Mesendoderm (in vitro differentiated cells): Measurements from ENCODE around the gene NSD1.

Experiments used
- DNase-seq: peaks from one replicate; pipeline ENCODE4 v3.0.0; 2013
- H2AK5ac ChIP-seq: 2 replicates; pipeline ENCODE4 v1.6.1; 2013; ENCODE audit warnings: low read length, inconsistent platforms
- H2BK120ac ChIP-seq: 2 replicates; pipeline ENCODE4 v1.6.1; 2013; ENCODE audit warnings: low read depth, mild to moderate bottlenecking, low read length, moderate library complexity, mixed read lengths
- H2BK15ac ChIP-seq: replicated peaks from 2 replicates; pipeline ENCODE4 v1.6.1; 2013; ENCODE audit warnings: low read depth, mild to moderate bottlenecking, moderate library complexity
- H2BK5ac ChIP-seq: 2 replicates; pipeline ENCODE4 v1.6.1; 2013; ENCODE audit warnings: low read length, inconsistent platforms
- H3K18ac ChIP-seq: 2 replicates; pipeline ENCODE4 v1.6.1; 2013; ENCODE audit warnings: mild to moderate bottlenecking, low read length, mixed read lengths
- H3K23ac ChIP-seq: one replicate; pipeline ENCODE4 v1.6.1; 2013; ENCODE audit warnings: low read length
- H3K27ac ChIP-seq: 2 replicates; pipeline ENCODE4 v1.5.1; 2013; ENCODE audit warnings: low read depth, mild to moderate bottlenecking, inconsistent platforms, low read length, moderate library complexity
- H3K27me3 ChIP-seq: 2 replicates; pipeline ENCODE4 v1.6.1; 2013; ENCODE audit warnings: low read length, control low read depth, mild to moderate bottlenecking, inconsistent platforms; ENCODE audit not compliant: insufficient read depth, poor library complexity
- H3K36me3 ChIP-seq: 2 replicates; pipeline ENCODE4 v1.6.1; 2013; ENCODE audit warnings: low read length, inconsistent platforms; ENCODE audit not compliant: control insufficient read depth, insufficient read depth
- H3K4ac ChIP-seq: one replicate; pipeline ENCODE4 v1.6.1; 2013; ENCODE audit warnings: low read depth, mild to moderate bottlenecking, low read length, moderate library complexity
- H3K4me1 ChIP-seq: 2 replicates; pipeline ENCODE4 v1.6.1; 2013; ENCODE audit warnings: low read depth, low read length, inconsistent platforms; ENCODE audit not compliant: control insufficient read depth
- H3K4me2 ChIP-seq: 2 replicates; pipeline ENCODE4 v1.6.1; 2013; ENCODE audit warnings: low read length
- H3K4me3 ChIP-seq: 2 replicates; pipeline ENCODE4 v1.5.1; 2013; ENCODE audit warnings: mild to moderate bottlenecking, low read length
- H3K56ac ChIP-seq: one replicate; pipeline ENCODE4 v1.6.1; 2013; ENCODE audit warnings: low read length
- H3K79me1 ChIP-seq: 2 replicates; pipeline ENCODE4 v1.6.1; 2013; ENCODE audit warnings: low read length, inconsistent platforms
- H3K79me2 ChIP-seq: 2 replicates; pipeline ENCODE4 v1.6.1; 2013; ENCODE audit warnings: mild to moderate bottlenecking, low read length; ENCODE audit not compliant: control insufficient read depth, insufficient read depth
- H3K9ac ChIP-seq: 2 replicates; pipeline ENCODE4 v1.6.1; 2013; ENCODE audit warnings: low read length, inconsistent platforms
- H4K5ac ChIP-seq: one replicate; pipeline ENCODE4 v1.6.1; 2013; ENCODE audit warnings: low read length
- H4K8ac ChIP-seq: one replicate; pipeline ENCODE4 v1.6.1; 2013; ENCODE audit warnings: low read depth, mild to moderate bottlenecking, control low read depth, low read length, moderate library complexity
- WGBS: extraction: QIAGEN DNeasy Blood & Tissue Kit; methylation state at CpG from one replicate; pipeline ENCODE4 v1.1.7; 2013; ENCODE audit warnings: low lambda C conversion rate, missing lambda C conversion rate; ENCODE audit not compliant: insufficient coverage; ENCODE audit errors: extremely low coverage; 5-methylcytosine and 5-hydroxymethylcytosine counted together

NSD1 gene

DNA sequence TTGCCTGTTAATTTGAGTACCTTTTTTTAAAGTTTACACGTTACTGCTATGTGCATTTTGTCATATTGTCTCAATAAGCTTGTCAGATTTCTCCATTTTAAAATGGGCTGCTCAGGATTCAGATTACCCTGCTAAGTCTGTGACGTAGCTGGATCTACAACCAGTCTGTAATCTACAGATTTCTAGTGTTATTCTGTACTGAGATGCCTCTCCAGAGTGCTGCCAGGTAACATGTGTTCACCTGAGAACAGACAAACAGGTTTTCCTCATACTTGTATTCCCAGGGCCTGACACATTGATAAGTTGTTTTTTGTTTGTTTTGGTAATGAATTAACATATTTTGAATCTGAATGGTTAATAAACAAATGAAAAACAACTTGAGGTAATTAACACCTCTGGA is 154.6 kb downstream of the NSD1 start:
- H3K4me1 ChIP-seq: no peaks in the 10 kb centered on the region
- H3K4ac ChIP-seq: no peak overlapping the region
- H3K23ac ChIP-seq: no peak overlapping the region
- no CpG with 5 or more reads among the region's 2 CpGs for WGBS
- H2AK5ac ChIP-seq: no peak overlapping the region
- H3K27me3 ChIP-seq: no peaks in the 10 kb centered on the region
- no peak overlapping the region for H4K8ac ChIP-seq
- H3K27ac ChIP-seq: no peak overlapping the region
- no peaks in the 10 kb centered on the region for H3K79me1 ChIP-seq
- no peak overlapping the region for H3K56ac ChIP-seq
- H2BK120ac ChIP-seq: no peak overlapping the region
- H3K9ac ChIP-seq: no peak overlapping the region
- no peak overlapping the region for H3K4me3 ChIP-seq
- no peak overlapping the region for H3K4me2 ChIP-seq
- no peak for DNase-seq
- peaks cover 17% of the 10 kb centered on the region for H3K36me3 ChIP-seq
- H2BK15ac ChIP-seq: no peak overlapping the region
- no peak overlapping the region for H2BK5ac ChIP-seq
- no peak overlapping the region for H3K18ac ChIP-seq
- no peak overlapping the region for H4K5ac ChIP-seq
- H3K79me2 ChIP-seq: no peaks in the 10 kb centered on the region

DNA sequence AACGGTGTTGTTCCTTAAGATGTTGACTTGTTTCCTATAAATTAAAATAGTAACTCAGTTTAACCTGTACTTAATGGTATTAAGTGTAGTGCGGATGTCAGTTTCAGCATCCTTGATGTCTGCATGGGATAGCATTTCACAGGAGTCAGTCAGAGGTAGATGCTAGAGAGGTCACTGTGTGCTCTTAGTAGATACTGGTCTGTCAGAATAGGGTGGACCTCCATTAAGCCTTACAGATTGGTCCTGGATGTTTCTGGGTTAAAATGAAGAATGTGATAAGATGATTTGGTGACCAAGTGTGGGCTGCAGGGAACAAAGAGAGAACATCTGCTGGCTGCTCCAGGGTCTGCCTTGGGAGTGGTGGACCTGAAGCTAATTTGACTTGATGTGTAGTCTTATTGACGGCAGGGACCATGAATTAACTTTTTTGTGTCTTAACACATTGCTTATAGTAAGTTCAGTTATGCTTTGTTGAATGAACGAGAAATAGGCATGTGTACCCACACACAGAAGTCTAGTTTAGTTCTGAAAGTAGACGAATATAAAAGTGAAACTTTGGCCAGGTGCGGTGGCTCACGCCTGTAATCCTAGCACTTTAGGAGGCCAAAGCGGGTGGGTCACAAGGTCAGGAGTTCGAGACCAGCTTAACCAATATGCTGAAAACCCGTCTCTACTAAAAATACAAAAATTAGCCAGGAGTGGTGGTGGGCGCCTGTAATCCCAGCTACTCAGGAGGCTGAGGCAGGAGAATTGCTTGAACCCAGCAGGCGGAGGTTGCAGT is 157.4 kb downstream of the NSD1 start:
- Histone ChIP-seq H4K8ac (no peak overlapping the region), H2BK15ac (no peak overlapping the region), H2AK5ac (no peak overlapping the region), H3K4me2 (no peak overlapping the region), H3K56ac (no peak overlapping the region), H3K9ac (no peak overlapping the region), H2BK5ac (no peak overlapping the region), H3K4ac (no peak overlapping the region), H4K5ac (no peak overlapping the region), H3K4me3 (no peak overlapping the region), H3K27me3 (no peaks in the 10 kb centered on the region), H3K18ac (no peak overlapping the region), H3K27ac (no peak overlapping the region), H3K79me2 (no peaks in the 10 kb centered on the region), H3K23ac (no peak overlapping the region), H3K4me1 (no peaks in the 10 kb centered on the region), H3K36me3 (peaks cover 15% of the 10 kb centered on the region), H2BK120ac (no peak overlapping the region), H3K79me1 (peaks cover 1% of the 10 kb centered on the region)
- no peak for DNase-seq
- WGBS: no CpG with 5 or more reads among the region's 12 CpGs

DNA sequence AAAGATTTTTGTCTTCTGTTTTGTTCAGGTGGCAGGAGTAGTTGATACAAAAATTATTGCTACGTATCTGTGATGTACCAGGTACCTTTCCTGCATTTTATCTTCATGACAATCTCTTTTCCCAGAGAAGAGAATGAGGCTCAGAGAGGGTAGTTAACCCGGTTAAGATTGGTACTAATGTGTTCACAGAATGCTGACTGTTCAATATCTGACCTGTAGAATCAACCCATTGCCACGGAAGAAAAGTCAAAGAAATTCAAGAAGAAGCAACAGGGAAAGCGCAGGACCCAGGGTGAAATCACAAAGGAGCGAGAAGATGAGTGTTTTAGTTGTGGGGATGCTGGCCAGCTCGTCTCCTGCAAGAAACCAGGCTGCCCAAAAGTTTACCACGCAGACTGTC is 158.2 kb downstream of the NSD1 start:
- Histone ChIP-seq H3K79me1 (peaks cover 2% of the 10 kb centered on the region), H3K56ac (no peak overlapping the region), H3K4me3 (no peak overlapping the region), H3K27ac (no peak overlapping the region), H4K8ac (no peak overlapping the region), H3K18ac (no peak overlapping the region), H3K36me3 (peaks cover 15% of the 10 kb centered on the region), H2BK15ac (no peak overlapping the region), H4K5ac (no peak overlapping the region), H3K4ac (no peak overlapping the region), H3K23ac (no peak overlapping the region), H2AK5ac (no peak overlapping the region), H2BK120ac (no peak overlapping the region), H3K9ac (no peak overlapping the region), H3K79me2 (no peaks in the 10 kb centered on the region), H3K4me2 (no peak overlapping the region), H3K27me3 (no peaks in the 10 kb centered on the region), H2BK5ac (no peak overlapping the region), H3K4me1 (no peaks in the 10 kb centered on the region)
- DNase-seq: no peak
- no CpG with 5 or more reads among the region's 7 CpGs for WGBS

DNA sequence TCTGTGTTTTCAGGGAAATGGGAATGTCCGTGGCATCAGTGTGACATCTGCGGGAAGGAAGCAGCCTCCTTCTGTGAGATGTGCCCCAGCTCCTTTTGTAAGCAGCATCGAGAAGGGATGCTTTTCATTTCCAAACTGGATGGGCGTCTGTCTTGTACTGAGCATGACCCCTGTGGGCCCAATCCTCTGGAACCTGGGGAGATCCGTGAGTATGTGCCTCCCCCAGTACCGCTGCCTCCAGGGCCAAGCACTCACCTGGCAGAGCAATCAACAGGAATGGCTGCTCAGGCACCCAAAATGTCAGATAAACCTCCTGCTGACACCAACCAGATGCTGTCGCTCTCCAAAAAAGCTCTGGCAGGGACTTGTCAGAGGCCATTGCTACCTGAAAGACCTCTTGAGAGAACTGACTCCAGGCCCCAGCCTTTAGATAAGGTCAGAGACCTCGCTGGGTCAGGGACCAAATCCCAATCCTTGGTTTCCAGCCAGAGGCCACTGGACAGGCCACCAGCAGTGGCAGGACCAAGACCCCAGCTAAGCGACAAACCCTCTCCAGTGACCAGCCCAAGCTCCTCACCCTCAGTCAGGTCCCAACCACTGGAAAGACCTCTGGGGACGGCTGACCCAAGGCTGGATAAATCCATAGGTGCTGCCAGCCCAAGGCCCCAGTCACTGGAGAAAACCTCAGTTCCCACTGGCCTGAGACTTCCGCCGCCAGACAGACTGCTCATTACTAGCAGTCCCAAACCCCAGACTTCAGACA is 160.4 kb downstream of the NSD1 start:
- no peak overlapping the region for H2BK15ac ChIP-seq
- no peak overlapping the region for H3K56ac ChIP-seq
- H2BK5ac ChIP-seq: no peak overlapping the region
- no peak overlapping the region for H3K4me3 ChIP-seq
- H3K4me2 ChIP-seq: no peak overlapping the region
- H3K4ac ChIP-seq: no peak overlapping the region
- peaks cover 2% of the 10 kb centered on the region for H3K79me1 ChIP-seq
- H4K5ac ChIP-seq: no peak overlapping the region
- H3K27ac ChIP-seq: no peak overlapping the region
- no peaks in the 10 kb centered on the region for H3K79me2 ChIP-seq
- H4K8ac ChIP-seq: no peak overlapping the region
- H3K27me3 ChIP-seq: no peaks in the 10 kb centered on the region
- no peak overlapping the region for H2BK120ac ChIP-seq
- no peak for DNase-seq
- H3K36me3 ChIP-seq: peaks cover 13% of the 10 kb centered on the region
- H3K18ac ChIP-seq: no peak overlapping the region
- no peak overlapping the region for H3K9ac ChIP-seq
- no peak overlapping the region for H2AK5ac ChIP-seq
- no CpG with 5 or more reads among the region's 12 CpGs for WGBS
- no peaks in the 10 kb centered on the region for H3K4me1 ChIP-seq
- no peak overlapping the region for H3K23ac ChIP-seq

DNA sequence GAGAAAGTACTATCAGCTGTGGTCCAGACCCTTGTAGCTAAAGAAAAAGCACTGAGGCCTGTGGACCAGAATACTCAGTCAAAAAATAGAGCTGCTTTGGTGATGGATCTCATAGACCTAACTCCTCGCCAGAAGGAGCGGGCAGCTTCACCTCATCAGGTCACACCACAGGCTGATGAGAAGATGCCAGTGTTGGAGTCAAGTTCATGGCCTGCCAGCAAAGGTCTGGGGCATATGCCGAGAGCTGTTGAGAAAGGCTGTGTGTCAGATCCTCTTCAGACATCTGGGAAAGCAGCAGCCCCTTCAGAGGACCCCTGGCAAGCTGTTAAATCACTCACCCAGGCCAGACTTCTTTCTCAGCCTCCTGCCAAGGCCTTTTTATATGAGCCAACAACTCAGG is 161.1 kb downstream of the NSD1 start:
- no peaks in the 10 kb centered on the region for H3K27me3 ChIP-seq

More for the DNA sequence above, 161.1 kb downstream of the NSD1 start:
- no peak overlapping the region for H3K4me3 ChIP-seq
- H3K4me2 ChIP-seq: no peak overlapping the region
- DNase-seq: no peak
- no peak overlapping the region for H2BK120ac ChIP-seq
- H3K18ac ChIP-seq: no peak overlapping the region
- no CpG with 5 or more reads among the region's 3 CpGs for WGBS
- no peak overlapping the region for H4K8ac ChIP-seq
- H3K36me3 ChIP-seq: peaks cover 13% of the 10 kb centered on the region
- no peak overlapping the region for H3K23ac ChIP-seq
- H2AK5ac ChIP-seq: no peak overlapping the region
- H3K4ac ChIP-seq: no peak overlapping the region
- peaks cover 2% of the 10 kb centered on the region for H3K79me1 ChIP-seq
- H2BK15ac ChIP-seq: no peak overlapping the region
- H3K56ac ChIP-seq: no peak overlapping the region
- no peaks in the 10 kb centered on the region for H3K79me2 ChIP-seq
- no peak overlapping the region for H3K9ac ChIP-seq
- no peak overlapping the region for H2BK5ac ChIP-seq
- H3K4me1 ChIP-seq: no peaks in the 10 kb centered on the region
- no peak overlapping the region for H4K5ac ChIP-seq
- H3K27ac ChIP-seq: no peak overlapping the region
